Retina (tissue), 1 donor: ENCODE data around the gene NCL.
"Not testable (repeated sequence)": the region's sequence is repeated elsewhere in the genome, so short reads cannot be mapped to it uniquely, and the experiment has no call there.

Experiments used
- DNase-seq: peaks from one replicate; pipeline ENCODE4 v3.0.0-alpha.2; 2016

Gene NCL

GRCh38 chr2:231427116-231427515 is 37.2 kb downstream of the NCL start:
- no peak for DNase-seq

GRCh38 chr2:231425811-231426703 is 38.2 kb downstream of the NCL start:
- DNase-seq = no peak

- DNase-seq = no peak
Measured at GRCh38 chr2:231425291-231425810, 38.9 kb downstream of the NCL start.

GRCh38 chr2:231423176-231423575 is 41.1 kb downstream of the NCL start:
- no peak for DNase-seq

- no peak for DNase-seq
Measured at GRCh38 chr2:231422056-231422455, 42.2 kb downstream of the NCL start.

GRCh38 chr2:231421051-231421580 is 43.2 kb downstream of the NCL start:
- no peak for DNase-seq

- no peak for DNase-seq
Measured at GRCh38 chr2:231418820-231419640, 45.3 kb downstream of the NCL start.

- no peak for DNase-seq
Measured at GRCh38 chr2:231415029-231415428, 49.3 kb downstream of the NCL start.

GRCh38 chr2:231413921-231414476 is 50.3 kb downstream of the NCL start:
- peak; percentile 9 for DNase-seq

- no peak for DNase-seq
Measured at GRCh38 chr2:231413456-231413855, 50.8 kb downstream of the NCL start.

- DNase-seq = no peak
Measured at GRCh38 chr2:231412618-231412963, 51.7 kb downstream of the NCL start.

- peak; percentile 91 for DNase-seq
Measured at GRCh38 chr2:231411831-231412617, 52.3 kb downstream of the NCL start.

- peak; percentile 13 for DNase-seq
Measured at GRCh38 chr2:231411237-231411636, 53.0 kb downstream of the NCL start.

GRCh38 chr2:231410293-231411004 is 53.8 kb downstream of the NCL start:
- peak; percentile 12 for DNase-seq

GRCh38 chr2:231409776-231410175 is 54.5 kb downstream of the NCL start:
- DNase-seq = no peak

- not testable (repeated sequence) for DNase-seq
Measured at GRCh38 chr2:231408304-231408703, 56.0 kb downstream of the NCL start.

- not testable (repeated sequence) for DNase-seq
Measured at GRCh38 chr2:231407686-231408085, 56.6 kb downstream of the NCL start.

GRCh38 chr2:231405601-231406367 is 58.5 kb downstream of the NCL start:
- DNase-seq = not testable (repeated sequence)

- not testable (repeated sequence) for DNase-seq
Measured at GRCh38 chr2:231404183-231404578, 60.1 kb downstream of the NCL start.
